ENCODE measurements around the gene FYB1. TPM values are rescaled to one million over a fixed set of nuclear protein-coding genes. Genes with fewer than 3 reads are reported as not detected.

The FYB1 gene
- 5.8 TPM for total RNA-seq

GRCh38 chr5:39219437-39219836 lies at the start of gene FYB1:
Gene FYB1, minus strand, starts transcription at chr5:39219563. Its CDS starts 16,603 bp downstream, at chr5:39202960.

GRCh38 chr5:39074017-39074814 lies 145.1 kb downstream of the FYB1 start, which contains the start of gene RICTOR:
Gene RICTOR, minus strand, starts transcription at chr5:39074399. Its CDS starts 22 bp downstream, at chr5:39074377.

Other genes with a start within 250 kb of the FYB1 start
- gene RICTOR, start 145.2 kb downstream of the FYB1 start, total RNA-seq = 64.1 TPM
- not detected for gene C9, start 144.9 kb upstream of the FYB1 start, total RNA-seq
- gene DAB2, start 205.4 kb upstream of the FYB1 start, total RNA-seq = 11.5 TPM

Measured in diencephalon (tissue), 1 donor.